Fibroblast of pulmonary artery (primary cell): Measurements from ENCODE around the gene OR51E2.

ENCODE experiments used
- DNase-seq: peaks from one replicate; pipeline ENCODE4 v3.0.0-alpha.2; 2010; ENCODE audit warnings: low read depth
- H3K4me3 ChIP-seq: replicated peaks from 2 replicates; pipeline ENCODE4 v1.5.1; 2011; ENCODE audit warnings: low read depth, mild to moderate bottlenecking, control low read depth, low read length, moderate library complexity
- TF ChIP-seq, protein P1 (sequence below): IDR thresholded peaks from 2 replicates; pipeline ENCODE4 v1.5.1; 2011; ENCODE audit warnings: mild to moderate bottlenecking, control low read depth, low read length, inconsistent platforms; ENCODE audit errors: missing control alignments

Gene OR51E2

DNA sequence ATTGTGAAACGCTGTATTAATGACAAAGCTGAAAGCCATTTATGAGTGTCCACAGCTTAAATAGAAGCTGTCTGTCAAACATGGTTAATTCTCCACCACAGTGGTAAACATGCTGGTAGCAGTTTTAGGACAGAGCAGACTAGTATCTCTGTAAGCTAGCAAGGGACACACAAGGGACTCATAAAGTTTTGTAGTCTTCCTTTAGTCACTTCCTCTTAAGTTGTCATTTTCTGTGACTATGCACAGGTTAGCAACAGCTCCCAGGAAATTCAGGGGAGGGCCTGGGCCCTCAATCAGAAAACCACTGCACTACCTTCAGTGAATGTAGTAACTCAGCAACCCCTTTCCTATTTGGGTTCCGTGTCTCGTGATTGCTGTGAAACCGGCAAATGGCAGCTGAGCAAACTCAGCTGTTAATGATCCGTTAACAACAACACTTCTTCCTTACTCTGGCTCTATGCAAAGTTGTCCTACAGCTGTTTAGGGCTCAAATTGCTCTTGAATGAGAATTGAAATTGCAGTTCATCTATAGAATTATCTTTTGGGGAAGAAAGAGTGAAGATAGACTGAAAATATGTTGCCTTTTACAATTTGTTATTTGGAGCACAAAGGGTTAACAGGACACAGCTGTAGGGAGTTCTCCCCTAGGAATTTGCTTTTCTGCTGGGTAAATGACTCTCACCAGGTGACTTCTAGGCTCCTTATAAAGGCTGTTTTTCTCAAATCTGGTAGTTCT, 6.6 kb upstream of the OR51E2 start, which contains the start of gene MMP26:
TSS of gene MMP26 (plus strand) at position 731 of the 736 bp plus-strand sequence.
- DNase-seq: no peak
- TF ChIP-seq, protein P1, sequence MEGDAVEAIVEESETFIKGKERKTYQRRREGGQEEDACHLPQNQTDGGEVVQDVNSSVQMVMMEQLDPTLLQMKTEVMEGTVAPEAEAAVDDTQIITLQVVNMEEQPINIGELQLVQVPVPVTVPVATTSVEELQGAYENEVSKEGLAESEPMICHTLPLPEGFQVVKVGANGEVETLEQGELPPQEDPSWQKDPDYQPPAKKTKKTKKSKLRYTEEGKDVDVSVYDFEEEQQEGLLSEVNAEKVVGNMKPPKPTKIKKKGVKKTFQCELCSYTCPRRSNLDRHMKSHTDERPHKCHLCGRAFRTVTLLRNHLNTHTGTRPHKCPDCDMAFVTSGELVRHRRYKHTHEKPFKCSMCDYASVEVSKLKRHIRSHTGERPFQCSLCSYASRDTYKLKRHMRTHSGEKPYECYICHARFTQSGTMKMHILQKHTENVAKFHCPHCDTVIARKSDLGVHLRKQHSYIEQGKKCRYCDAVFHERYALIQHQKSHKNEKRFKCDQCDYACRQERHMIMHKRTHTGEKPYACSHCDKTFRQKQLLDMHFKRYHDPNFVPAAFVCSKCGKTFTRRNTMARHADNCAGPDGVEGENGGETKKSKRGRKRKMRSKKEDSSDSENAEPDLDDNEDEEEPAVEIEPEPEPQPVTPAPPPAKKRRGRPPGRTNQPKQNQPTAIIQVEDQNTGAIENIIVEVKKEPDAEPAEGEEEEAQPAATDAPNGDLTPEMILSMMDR: no peak
- no peak within 1 kb of the TSS for H3K4me3 ChIP-seq

DNA sequence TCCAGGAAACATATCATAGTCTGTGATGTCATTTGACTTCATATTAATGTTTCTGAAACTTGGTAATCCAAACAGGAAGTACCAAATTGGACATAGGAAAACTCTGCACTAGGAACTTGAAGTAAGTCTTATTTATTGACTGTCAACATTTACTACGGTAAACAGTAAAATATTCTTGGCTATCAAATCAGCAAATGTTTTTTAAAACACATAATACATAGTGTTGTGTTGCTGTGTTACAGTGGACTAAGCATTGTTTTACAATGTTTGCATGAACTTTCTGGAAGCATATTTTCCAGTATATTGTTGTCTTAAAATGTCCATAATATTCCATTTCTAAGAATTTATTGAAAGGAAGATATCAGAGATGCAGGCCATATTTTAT, 2.8 kb upstream of the OR51E2 start:
- DNase-seq: no peak
- TF ChIP-seq, protein P1: no peak
- H3K4me3 ChIP-seq: no peak overlapping the region

DNA sequence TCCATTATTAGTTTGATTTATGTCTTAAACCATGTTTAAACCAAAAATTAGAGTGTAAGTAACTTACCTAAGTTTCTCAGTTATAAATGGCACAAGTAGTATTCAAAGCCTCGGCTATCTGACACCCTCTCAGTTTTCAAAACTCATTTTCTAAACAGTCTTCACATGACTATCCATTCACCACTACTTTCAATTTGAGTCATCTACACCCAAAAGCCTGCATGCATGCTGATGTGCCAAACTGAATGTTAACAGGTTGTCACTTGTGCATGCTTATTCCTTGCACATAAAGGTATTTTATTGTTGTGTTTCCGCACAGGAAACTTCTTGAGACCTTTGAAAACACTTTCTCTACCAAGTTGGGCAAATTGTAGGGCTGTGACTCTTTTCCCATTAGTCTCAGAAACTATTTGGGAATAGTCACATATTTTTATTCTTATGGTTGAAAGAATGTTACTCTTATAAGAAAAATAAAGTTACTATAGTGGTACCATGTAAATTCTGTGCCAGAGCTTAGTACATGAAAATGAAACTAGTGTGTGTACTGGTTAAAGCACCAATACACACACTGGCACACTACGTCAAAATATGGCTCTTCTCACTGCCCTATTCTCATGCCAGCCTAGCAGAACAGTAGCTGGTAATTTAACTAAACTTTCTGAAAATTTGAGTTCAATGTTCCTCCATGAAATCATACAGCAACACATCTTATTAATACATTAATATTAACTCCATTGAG, 2.2 kb upstream of the OR51E2 start:
- no peak for DNase-seq
- TF ChIP-seq, protein P1: no peak
- H3K4me3 ChIP-seq: no peak overlapping the region

DNA sequence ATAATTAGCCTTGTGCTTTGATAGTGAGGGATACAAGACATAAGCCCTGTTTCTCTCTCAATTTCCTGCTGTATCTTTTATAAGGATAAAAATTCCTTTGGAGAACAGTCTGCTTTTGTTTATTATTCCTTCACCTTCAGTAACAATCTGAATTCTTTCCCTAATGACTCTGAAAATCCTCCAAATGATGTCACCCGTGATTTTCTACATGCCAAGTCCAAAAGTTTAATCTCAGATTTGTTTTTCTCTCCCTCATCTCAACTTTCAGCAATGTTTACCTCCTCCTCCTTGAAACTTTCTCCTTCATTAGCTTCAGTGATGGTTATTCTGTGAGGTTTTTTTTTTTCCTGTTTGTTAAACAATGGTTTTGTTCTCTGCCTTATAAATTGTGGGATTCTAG, 2.2 kb downstream of the OR51E2 start:
- no peak for DNase-seq
- TF ChIP-seq, protein P1: no peak
- H3K4me3 ChIP-seq: no peak overlapping the region

DNA sequence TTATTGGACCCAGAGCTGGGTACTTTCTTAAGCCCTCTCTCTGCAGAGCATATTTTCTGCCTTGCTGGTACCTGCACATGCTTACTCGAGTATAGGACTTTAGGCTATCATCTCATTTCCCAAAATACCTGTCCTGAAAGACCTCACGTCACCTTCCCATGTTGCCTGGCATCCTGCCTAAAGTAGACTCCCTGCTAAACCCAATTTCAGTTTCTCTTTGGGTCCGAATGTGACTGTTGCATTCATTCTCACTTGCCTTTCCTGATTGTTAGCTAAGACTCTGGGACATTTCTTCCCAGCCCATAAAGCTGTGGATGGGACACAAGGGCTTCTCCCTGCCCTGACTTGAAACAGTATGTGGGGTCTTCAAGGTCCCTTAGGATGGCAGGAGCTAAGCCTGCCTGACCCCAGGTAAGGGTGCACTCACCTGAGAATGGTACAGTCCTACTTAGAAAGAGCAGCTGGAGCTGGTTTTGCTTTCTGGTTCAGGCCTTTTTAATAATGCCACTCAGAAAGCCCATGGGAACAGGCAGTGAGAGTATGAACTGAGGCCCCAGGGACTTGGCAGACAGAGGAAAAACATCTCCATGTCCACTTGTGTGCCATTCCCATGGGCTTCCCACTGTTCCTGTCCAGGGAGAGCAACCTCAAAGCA, 12.9 kb downstream of the OR51E2 start:
- TF ChIP-seq, protein P1: no peak
- no peak for DNase-seq
- no peak overlapping the region for H3K4me3 ChIP-seq

DNA sequence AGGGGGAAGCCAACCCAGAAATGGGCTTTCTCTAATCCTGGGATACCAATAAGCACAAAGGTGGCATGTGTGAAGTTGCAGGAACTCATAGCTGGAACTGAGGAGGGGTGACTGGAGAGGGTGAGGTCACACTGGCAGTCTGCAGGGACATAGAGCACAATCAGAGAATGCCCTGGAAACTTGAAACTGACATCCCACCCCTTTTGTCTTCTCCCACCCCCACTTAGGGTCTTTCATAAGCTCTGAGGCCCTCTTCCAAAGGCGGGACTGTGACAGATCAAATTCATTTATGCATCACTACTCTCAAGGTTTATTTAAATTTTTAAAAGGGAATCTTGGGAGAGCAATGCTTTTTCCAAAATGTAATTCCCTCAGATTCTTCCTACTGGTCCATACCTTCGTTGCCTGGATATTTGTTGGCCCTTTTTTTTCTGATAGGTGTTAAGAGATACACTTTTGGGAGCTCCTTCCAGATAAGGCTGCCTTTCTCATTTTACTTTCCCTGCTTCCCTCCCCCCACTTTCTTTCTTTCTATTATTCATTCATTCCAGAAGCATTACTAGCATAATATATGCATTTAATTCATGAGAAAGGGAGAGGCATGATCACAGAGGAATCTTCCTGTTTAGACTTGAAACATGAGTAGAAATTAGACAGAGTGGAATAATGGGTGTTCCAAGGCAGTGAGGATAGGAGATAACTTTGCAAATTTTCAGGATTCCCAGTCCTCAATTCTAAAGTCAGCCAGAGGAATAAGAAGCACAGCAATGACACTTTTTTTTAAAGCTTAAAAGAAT, 14.8 kb downstream of the OR51E2 start:
- TF ChIP-seq, protein P1: no peak

More for the DNA sequence above, 14.8 kb downstream of the OR51E2 start:
- H3K4me3 ChIP-seq: no peak overlapping the region
- DNase-seq: no peak
